GM19372 (cell line): ENCODE measurements around the gene DDN.

Source experiments
- ATAC-seq: cut with Tn5 transposase; IDR thresholded peaks from one replicate; pipeline ENCODE4 v1.9.1; 2021; ENCODE audit warnings: mild to moderate bottlenecking, low read depth, moderate library complexity; ENCODE audit not compliant: unreplicated experiment

Gene DDN

DNA sequence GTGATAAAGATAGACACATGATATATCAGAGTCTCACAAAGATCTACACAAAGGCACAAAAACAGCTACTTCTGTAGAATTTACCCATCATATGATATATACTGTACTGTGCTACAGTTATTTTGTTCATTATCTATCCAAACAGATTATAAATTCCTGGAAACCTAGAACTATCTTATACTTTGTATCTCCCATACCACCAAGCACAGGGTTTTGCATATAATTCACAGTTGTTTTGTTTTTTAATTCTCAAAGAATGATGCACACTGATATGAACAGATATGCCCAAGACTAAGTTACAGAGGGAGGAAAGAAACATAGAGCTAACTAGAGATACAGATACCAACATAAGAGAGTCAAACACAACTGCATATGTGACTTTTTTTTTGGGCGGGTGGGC, 16.0 kb upstream of the DDN start:
- no peak for ATAC-seq

DNA sequence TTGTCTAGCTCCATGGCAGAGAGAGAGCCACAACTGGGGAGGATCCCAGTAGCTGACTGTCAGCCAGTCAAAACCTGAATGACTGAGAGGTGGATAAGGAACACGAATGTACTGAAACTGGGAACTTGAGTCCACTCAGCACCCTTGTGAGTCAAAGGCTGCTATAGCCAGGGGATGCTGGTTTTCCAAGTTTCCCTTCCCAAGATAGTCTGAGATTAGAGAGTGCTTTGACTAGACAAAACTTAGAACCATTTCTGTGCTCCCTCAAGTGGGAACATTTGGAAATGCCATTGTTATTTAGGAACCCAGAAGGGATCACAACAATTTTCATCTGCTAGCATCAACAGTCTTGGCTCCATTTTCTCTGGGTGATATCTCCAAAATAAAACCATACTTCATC, 15.4 kb upstream of the DDN start:
- no peak for ATAC-seq

DNA sequence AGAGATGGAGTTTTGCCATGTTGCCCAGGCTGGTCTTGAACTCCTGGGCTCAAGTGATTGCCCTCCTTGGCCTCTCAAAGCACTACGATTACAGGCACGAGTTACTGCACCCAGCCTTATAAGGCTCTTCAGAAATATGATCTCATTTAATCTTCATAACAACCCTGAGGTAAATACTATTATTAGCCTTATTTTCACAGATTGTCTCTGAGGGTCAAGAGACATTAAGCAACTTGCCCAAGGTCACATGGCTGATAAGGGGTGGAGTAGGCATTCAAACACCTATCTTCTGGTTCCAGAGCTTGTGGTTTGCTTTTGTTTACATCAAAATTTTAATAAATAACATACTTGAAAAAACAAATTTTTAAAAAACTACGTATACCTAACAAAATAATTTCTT, 14.3 kb upstream of the DDN start:
- ATAC-seq: no peak

DNA sequence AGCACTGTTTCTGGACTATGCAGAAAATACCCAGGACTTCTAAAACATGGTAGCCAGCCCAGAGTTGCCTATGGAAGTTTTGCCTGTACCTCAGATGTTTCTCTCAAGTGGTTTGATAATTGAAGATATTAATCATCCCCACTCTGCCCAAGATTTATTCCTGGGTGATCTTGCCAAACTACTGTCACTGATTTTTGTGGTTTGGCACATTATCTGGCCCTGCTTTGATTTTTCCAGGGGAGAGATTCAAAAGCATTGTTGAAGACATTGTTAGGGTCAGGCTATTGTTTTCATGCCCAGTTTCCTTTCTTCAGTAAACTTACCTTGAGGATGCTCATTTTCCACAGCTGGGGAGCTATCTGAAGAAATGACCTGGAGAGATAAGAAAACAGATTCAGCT, 13.6 kb upstream of the DDN start:
- ATAC-seq: no peak

DNA sequence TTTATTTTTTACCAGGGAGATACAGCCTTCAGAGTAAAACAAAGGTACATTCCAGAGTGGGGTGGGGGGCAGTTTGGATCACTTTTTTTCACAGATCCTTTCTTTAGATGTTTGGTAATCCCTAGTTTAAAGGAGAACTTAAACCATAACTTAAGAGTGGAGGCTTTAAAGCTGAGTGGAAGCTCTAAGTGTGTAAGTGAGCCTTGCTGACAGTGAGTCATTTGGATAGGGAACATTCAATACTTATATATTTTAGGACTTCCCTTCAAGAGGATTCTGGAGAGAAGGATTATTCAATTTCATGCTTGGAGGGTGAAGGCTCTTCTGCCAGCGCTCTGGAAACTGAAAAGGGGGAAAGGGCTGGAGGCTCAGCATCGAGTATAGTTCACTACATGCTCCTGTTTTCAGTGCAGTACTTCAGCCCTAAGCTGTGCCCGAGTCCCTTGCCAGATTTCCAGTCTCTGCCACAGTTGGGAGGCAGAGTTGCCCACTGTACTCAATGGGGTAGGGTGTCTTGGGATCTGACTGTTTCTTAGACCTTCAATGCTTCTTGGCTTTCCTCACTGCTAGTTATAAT, 11.0 kb upstream of the DDN start:
- no peak for ATAC-seq

DNA sequence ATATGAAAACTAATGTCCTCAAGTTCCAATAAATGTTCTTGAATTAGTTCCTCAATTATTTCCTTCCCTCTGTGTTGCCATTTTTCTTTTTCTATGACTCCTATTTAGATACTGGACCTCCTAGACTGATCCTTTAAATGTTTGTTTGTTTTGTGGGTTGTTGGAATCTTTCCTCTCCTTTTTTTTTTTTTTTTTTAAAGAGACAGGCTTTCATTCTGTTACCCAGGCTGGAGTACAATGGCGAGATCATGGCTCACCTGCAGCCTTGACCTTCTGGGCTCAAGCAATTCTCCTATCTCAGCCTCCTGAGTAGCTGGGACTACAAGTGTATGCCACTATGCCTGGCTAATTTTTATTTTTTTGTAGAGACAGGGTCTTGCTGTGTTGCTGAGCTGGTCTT, 9.8 kb upstream of the DDN start:
- no peak for ATAC-seq

DNA sequence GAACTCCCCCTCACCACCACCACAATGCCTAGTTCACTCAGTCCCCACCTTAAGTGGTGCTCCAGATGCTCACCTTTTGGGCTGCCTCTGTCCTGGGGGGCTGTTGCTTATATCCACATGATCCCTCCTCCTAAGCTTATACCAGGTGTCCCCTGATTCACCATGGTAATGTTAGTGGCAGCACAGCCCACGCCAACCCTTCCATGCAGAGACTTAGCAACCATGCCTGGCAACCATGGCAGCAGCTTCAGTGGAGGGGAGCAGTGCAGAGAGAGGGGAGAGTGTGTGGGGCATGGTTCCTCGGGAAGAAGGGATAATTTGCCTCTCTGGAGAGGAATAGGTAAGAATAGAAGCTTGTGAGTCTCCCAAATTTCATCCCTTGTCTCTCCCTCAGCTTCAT, 1.2 kb upstream of the DDN start:
- no peak for ATAC-seq

DNA sequence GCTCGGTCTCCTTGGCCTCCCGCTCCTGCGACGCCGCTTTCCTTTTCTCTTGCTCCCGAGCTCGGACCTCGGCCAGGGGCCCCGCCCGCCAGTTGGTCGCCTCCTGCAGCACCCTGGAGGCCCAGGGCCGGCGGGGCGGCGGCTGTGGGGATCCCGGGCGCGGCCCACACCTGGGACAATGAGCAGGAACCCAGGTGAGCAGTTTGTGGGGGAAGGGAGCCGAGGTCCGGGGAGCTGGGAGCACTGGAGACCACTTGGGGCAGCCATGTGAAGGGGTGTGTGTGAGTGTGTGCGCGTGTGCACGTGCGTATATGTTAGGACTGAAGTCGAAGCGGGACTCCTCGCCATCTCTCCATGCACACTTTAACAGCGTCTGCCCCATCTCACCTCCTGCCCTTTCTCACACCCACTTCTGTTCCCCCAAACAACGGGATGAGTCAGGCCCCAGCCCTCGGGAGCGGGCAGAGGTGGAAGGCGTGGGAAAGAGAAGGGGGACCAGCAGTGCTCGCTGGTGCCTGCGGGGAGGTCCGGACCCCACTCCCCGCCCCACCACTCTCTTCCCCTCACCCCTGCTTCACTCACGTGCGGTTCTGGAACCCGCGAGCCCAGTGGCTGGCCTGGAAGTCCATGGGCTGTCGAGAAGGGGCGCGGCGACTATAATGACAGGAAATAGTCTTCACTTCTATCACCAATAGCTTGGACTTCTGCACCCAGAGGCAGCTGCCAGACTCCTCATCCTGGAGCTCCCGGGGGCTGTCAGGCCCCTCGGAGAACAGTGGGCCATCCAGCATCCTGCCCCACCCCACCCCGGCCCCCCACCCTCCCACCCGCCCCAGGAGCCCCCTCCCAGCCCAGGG, 450 bp downstream of the DDN start:
- ATAC-seq: no peak

DNA sequence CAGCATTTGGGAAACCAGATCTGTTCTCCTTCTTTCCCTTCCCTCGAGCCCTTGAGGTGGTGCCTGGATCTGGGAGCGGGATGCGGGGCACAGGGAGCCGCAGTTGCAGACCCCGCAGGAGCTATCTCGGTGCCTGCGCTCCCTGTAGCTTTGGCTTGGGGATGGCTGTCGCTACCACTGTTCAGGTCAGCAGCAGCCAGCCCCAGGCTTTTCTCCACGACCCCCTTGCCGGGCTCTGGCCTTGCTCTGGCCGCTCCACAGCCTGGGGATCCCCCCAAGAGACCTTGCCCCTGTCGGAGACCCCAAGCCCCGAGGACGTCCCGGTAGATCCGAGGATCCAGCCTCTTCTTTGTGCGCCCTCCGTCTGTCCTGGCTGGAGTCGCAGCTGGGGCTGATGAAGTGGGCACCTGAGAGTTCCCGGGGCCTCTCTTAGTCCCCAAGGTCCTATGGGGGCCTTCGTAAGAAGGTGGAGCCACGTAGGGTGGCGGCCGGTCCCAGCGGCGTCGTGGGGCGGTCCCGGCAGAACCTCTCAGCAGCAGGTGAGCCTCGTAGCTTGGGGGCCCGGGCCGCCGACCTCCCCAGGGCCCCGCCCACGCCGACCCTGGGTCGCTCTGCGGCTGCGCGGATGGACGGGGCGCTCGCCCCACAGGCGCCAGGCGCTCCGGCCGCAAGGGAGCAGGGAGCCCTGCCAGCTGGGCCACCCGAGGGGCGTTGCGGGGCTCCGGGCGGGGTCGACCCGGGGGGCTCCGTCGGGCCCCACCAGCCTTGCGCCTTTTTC, 1.3 kb downstream of the DDN start:
- no peak for ATAC-seq

DNA sequence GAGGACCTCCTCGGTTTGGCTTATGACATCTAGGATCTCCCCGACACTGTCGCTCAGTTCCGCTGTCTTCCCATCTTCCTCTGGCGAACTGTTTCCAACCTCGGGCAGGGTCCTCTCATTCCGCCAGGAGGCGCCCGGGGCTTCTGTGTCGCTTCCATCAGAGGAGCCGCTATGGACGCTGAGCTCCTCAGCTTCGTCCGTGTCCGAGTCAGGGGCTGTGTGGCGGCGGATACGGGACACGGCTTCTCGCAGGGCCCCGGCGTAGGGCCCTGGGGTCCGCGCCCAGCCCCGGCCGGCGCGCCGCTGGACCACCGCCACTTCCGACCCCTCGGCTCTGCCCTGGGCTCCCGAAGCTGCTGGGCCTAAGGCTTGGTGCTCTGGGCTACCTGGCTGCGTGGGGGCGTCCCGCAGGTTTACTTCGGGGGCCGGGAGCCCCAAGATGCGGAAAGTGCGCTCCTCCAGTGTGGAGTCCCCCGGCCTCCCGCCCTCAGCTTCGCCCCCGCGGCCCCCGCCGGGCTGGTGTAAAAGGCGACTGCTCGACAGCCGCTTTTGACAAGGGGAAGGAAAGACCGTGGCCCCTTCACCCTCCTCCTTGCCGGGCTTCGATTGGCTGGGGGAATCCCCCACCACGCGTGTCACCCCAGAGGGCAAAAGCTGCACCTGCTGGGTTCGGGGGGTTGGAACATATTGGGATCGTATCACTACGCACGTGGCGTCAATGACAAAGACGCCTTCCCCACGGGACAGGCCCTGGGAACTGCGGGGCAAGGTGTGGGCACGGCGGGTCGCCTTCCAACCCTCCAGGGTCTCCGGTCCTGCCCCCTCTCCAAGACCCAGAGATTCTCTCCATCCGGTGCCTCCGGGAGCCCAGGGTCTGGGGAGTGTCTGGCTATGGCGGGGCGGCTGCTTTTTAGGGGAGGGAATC, 2.1 kb downstream of the DDN start:
- no peak for ATAC-seq

DNA sequence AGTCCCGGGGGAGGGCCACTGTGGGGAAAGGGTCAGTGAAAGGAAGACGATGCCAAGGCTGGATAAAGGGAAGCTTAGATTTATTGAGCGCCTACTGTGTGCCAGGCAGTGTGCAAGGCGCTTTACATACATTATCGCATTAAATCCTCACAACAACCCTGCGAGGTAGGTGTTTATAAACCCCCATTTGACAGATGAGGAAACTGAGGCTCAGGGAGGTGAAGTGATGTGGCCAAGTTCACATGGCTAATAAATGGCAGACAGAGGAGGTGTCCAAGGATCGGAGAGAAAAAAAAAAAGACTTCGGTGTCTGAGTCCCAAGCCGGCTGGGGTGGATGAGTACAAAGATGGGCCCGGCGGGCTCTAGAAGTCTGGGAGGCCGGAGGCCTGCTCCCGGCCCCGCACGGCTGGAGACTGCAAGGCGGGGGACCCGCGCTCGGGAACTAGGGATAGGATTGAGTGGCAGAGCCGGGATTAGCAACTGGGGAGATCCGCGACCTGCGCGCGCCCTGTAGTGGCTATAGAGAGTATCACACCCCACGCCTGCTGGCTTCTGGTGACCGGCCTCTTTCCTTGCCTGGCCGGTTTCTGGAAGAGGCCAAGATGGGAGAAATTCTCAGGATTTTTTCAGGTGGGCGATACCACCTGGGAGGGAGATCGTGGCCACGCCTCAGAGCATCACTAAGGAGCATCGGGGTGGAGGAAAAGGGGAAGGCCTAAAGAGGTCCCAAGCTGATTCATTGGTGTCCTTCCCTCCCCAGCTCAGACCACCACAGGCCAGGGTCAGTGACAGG, 3.9 kb downstream of the DDN start:
- no peak for ATAC-seq

DNA sequence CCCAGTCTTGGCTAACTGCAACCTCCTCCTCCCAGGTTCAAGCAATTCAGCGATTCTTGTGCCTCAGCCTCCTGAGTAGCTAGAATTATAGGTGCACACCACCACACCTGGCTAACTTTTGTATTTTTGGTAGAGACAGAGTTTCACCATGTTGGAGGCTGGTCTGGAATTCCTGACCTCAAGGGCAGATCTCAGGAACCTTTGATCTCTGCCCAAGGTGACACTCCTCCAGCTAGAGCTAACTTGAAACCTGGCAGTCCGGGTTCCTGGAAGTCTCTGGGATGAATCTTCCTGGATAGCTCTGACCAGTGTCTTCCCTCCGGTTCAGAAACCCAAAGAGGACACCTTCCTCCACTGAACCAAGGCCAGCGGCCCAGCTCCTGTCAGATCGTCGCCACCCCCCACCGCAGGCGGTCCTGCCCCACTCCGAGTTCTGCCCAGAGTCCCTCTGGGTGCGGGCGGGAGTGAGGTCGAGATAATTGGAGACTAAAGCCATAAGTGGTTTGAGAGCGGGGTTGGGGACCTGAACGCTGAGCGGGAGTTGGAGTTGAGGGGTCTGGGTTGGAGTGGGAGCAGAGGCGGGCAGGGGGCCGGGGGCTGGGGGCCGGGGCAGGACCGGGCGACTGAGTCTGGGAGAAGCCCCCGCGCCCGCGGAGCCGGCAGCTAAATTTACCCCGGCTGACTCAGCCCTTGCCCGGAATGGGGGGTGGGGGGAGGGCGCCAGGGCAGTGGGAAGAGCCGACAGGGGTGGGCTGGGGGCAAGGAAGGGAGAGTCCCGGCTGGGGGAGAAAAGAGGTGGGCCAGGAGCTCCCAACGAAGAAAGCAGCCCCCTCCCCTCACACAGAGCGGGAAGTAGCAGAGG, 4.7 kb downstream of the DDN start:
- ATAC-seq: no peak

DNA sequence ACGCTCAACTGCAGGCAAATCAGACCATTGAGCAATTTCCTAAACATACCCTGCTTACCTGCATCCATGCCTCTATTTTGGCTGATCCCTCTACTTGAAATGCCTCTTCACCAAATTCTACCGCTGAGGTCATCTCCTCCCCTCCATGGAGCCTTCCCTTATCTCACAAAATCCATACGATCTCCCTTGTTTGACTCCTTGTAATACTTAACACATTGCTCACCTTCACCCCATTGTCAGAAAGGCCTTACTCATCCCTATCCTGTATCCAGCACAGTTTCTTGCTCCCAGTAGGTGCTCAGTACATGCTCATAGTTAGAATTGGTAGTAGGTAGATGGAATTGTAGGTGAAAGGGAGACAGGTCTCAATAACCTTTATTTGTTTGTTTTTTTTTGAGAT, 5.4 kb downstream of the DDN start:
- no peak for ATAC-seq

DNA sequence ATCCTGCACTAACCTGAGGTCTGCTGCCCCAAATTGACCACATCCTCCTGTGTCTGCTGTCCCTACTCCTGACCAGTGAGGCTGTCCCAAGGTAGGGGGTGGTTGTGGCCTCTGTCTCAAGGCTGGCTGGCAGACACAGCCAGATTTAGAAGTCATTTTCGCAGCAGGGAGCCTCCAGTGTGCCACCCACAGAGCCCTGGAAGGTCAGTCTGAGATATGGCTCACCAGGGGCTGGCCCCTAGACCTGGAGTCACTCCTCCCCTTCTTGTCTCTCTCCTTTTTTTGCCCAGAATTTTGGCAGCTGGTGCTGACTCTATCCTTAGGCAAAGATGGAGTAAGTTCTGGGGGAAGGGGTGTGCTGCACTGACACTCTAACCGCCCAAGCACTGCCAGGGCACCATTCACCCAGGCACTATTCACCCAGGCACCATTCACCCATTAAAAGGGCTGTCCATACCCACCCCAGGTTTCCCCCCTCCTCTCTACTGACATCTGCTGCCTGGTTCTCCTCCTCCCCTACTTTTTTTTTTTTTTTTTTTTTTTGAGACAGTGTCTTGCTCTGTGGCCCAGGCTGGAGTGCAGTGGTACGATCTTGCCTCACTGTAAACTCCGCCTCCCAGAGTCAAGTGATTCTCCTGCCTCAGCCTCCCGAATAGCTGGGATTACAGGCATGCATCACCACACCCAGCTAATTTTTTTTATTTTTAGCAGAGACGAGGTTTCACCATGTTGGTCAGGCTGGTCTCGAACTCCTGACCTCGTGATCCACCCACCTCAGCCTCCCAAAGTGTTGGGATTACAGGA, 7.7 kb downstream of the DDN start:
- ATAC-seq: no peak

DNA sequence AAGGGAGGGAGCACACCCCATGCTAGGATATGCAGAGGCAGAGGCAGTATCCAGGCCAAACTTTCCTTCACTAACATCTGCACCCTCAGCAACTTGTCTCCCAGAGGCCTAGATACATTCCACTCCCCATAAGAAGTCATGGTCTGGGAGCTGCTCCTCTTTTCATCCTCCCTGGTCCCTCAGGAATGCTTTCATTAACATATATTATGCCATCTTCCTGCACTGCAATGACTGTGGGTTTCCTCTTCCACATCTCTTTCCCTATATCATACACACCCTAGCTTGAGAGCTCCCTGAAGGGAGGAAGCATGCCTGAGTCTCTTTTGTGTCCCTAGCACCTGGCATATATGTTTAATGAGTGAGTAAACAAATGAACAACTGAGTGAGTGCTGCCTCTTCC, 8.6 kb downstream of the DDN start:
- ATAC-seq: no peak

DNA sequence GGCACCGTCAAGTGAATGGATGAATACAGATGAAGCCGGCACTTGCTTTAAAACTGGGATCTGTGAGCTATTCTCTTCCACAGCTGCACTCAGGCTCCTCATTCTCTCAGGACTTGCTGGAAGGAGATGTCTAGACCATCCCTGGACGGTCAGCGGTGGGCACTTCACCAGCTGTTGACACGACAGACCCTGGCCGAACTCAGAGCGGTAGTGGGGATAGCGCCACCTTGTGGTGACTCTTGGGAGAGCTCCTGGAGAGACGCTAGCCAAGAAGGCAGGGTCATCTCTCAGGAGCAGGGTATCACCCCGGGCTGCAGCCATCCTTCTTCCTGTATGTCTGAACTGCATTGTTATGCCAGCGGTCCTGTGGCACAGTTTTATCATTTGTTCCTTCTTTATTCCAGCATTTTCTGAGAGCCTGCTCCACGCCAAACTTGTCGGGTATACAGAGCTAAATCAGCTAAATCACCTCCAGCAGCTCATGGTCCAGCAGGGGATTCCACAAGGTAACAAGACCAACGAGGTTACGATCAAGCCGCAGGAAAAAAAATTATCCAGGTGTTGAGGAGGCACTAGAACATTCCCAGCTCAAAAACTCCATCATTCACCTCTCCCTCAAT, 11.0 kb downstream of the DDN start:
- ATAC-seq: no peak

DNA sequence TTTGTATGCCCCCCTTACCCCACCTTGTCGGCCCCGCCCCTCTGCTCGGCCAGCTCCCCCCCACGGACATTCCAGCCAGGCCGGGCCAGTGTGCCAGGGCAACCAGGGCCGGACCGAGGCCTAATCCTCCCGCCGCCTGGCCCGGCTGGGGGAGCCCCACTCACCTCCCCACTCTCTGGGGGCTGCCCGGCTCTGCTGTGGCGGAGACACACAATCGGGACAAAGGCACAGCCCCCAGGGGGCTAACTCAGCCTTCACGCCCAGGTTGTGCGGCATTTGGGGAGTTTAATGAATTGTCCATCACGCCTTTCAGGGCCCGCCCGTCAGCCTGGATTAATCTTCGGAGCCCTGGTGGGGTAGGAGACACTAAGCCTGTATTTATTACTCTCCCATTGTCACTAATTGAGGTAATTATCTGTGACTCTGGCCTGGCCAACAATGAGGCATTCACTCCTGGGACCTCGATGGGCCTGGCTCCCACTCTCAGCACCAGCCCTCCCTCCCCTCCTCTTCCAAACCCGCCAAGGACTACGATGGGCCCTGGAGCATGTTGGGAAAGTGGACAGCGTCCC, 12.4 kb downstream of the DDN start:
- ATAC-seq: no peak
